Fibroblast of skin of right quadriceps (primary cell): ENCODE data around the gene COX7B2.

ENCODE experiments used
- DNase-seq: peaks from one replicate; pipeline ENCODE4 v3.0.0-alpha.2; 2013

Gene COX7B2

GRCh38 chr4:46698891-46699290 is 210.2 kb downstream of the COX7B2 start:
- no peak for DNase-seq
